Measurements from ENCODE around the gene PLXNA1. TPM values are rescaled to one million over a fixed set of nuclear protein-coding genes. Genes with fewer than 3 reads are reported as not detected.

The PLXNA1 gene
- total and polyA plus RNA-seq, 2 of the 8 experiments (the other 6 are each of a cell fraction or from before 2014, with no cell fraction given), result 47.5 to 54.9 TPM

DNA sequence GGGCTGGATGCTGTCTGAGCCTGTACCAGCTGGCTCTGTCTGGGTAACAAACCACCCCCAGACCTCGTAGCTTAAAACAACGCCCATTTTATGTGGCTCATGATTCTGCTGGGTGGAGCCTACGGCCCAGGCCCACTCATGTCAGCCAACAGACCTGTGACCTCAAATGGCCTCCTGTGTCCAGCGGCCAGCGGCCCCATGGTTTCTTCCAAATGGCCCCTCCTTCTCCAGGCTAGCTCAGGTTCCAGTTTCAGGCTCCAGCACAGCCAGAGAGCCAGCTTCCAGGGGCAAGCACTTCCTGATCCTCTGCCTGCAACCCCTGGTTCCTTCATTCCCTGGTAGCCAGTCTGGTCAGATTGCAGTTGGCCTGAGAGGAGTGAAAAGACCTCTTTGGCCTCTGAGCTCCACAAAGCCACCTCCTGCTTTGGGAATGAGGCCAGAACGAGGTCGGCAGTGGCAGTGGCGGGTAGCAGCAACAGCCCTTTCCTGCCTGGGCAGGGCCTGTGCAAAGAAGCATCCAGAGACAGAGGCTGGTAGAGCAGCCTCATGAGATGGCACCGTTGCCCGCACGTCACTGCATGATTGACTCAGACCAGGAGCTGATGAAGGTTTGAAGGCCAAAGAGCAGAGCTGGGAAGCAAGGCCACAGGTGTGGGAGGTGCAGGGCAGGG is 21.0 kb upstream of the PLXNA1 start (continued):
- TF ChIP-seq SAP30 (IDR thresholded peaks at IDR 0.05; ENCODE audit: insufficient read depth, insufficient replicate concordance, low read length), result no peak
- no peak for TF ChIP-seq TAF1 (IDR thresholded peaks at IDR 0.05; ENCODE audit: low read depth, low read length)
- TF ChIP-seq BCL11A (IDR thresholded peaks at IDR 0.05; ENCODE audit: low read depth in 2 of 2, low read length in 2 of 2), result no peak
- no peak for TF ChIP-seq CBX8 (IDR thresholded peaks at IDR 0.05; ENCODE audit: borderline replicate concordance, low read depth, low read length)
- TF ChIP-seq SIX5 (IDR thresholded peaks at IDR 0.05; ENCODE audit: low read depth, low read length), result no peak

All from H1 (cell line).